Measurements from ENCODE around the gene HSPA8. TPM values are rescaled to one million over a fixed set of nuclear protein-coding genes. Genes with fewer than 3 reads are reported as not detected.

HSPA8 gene
- polyA plus RNA-seq, 1 of the 3 experiments (the other 2 are of a cell fraction): 2,088 TPM

DNA sequence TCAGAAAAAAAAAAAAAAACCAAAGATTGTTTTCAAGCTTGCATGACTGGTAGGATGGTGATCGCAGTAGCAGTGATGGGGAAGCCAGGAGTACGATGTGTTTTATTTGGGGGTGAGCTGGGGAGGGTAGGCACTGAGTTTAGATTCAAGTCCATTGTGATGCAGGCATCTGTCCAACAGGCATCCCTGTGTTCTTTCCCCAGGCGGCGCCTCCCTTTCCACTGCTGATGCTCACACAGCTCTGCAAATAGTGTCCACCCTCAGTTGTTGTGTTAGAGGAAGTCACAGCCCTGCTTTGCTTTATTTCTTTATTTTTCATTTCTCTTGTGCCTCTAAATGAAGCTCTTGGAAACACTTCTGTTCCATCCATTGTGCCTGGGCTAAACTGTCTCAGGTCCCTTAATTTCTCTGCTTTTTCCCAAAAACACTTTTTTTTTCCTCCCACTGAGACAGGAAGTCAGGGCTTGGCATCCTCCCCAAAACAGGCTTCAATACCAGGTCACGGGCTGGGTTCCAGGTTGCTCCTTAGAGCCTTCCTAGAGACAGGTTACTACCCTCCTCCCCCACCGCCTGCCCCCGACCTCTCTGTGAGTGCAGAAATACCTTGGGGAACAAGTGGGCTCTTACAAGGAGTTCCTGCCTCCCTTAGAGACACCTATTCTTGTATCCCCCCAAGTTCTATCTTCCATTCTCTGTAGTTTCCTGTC lies 38.6 kb upstream of the HSPA8 start (continued):
- TF ChIP-seq REST (IDR thresholded peaks at IDR 0.05; ENCODE audit: low read depth, low read length) (no peak), MAX (IDR thresholded peaks at IDR 0.05; ENCODE audit: low read depth) (no peak), GABPA (IDR thresholded peaks at IDR 0.05; ENCODE audit: low read depth) (no peak), YY1 (IDR thresholded peaks at IDR 0.05; ENCODE audit: low read depth) (no peak), TCF12 (IDR thresholded peaks at IDR 0.05) (no peak), RFX5 (IDR thresholded peaks at IDR 0.05; ENCODE audit: low read length) (no peak), TAF1 (IDR thresholded peaks at IDR 0.05; ENCODE audit: borderline replicate concordance, low read depth, low read length) (no peak), FOSL2 (IDR thresholded peaks at IDR 0.05; ENCODE audit: borderline replicate concordance, low read depth) (no peak), POLR2AphosphoS5 (IDR thresholded peaks at IDR 0.05; ENCODE audit: low read depth, low read length) (no peak), MXI1 (IDR thresholded peaks at IDR 0.05; ENCODE audit: low read depth, low read length) (no peak)
- TF ChIP-seq, protein P1, sequence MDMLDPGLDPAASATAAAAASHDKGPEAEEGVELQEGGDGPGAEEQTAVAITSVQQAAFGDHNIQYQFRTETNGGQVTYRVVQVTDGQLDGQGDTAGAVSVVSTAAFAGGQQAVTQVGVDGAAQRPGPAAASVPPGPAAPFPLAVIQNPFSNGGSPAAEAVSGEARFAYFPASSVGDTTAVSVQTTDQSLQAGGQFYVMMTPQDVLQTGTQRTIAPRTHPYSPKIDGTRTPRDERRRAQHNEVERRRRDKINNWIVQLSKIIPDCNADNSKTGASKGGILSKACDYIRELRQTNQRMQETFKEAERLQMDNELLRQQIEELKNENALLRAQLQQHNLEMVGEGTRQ (IDR thresholded peaks at IDR 0.05; ENCODE audit: borderline replicate concordance, low read depth, low read length): no peak

GRCh38 chr11:123098990-123099389 lies 37.1 kb upstream of the HSPA8 start:
- Histone ChIP-seq H2AFZ (ENCODE audit: low read depth) (no peak overlapping the region), H3K36me3 (replicated peaks in 1 of 2; ENCODE audit: control insufficient read depth in 1 of 2, insufficient read depth in 2 of 2, low read length in 1 of 2) (peaks cover 2 to 28% of the 10 kb centered on the region in 2 experiments), H4K20me1 (ENCODE audit: insufficient read depth) (no peaks in the 10 kb centered on the region; the same call in 1 of the 2 replicates), H3K9ac (no peak overlapping the region), H3K4me3 (ENCODE audit: low read depth in 2 of 2, low read length in 1 of 2) (no peak overlapping the region), H3K9me2 (no peaks in the 10 kb centered on the region), H3F3A (replicated peaks; ENCODE audit: insufficient read depth) (peaks cover 18% of the 10 kb centered on the region), H3K9me3 (no peaks in the 10 kb centered on the region), H3K27me3 (ENCODE audit: insufficient read depth) (no peaks in the 10 kb centered on the region), H3K79me2 (ENCODE audit: insufficient read depth) (peaks cover 70% of the 10 kb centered on the region), H3K4me2 (no peak overlapping the region), H3K4me1 (ENCODE audit: control insufficient read depth in 1 of 2, insufficient read depth in 2 of 2, low read depth in 1 of 2, low read length in 1 of 2) (peaks cover 8 to 16% of the 10 kb centered on the region in 2 experiments; a peak in 2 of 4 replicates), H3K27ac (ENCODE audit: low read depth in 2 of 2, low read length in 1 of 2) (no peak overlapping the region)
- DNase-seq: no peak
- ChIA-PET CTCF (interaction anchor here (1.0 to 20.4 kb wide), 5 partner anchors 13 to 376 kb away, joined by 3 to 437 read pairs (median 11); no protein-coding TSS in a partner anchor), POLR2A (no interaction called here)
- TF ChIP-seq NFIC (IDR thresholded peaks at IDR 0.05; ENCODE audit: borderline replicate concordance): no peak
- TF ChIP-seq TAF1 (IDR thresholded peaks at IDR 0.05; ENCODE audit: borderline replicate concordance, low read depth, low read length): no peak
- no peak for TF ChIP-seq POLR2AphosphoS5 (IDR thresholded peaks at IDR 0.05; ENCODE audit: low read depth, low read length)
- no peak for TF ChIP-seq FOSL2 (IDR thresholded peaks at IDR 0.05; ENCODE audit: borderline replicate concordance, low read depth)
- no peak for TF ChIP-seq MEF2A (IDR thresholded peaks at IDR 0.05; ENCODE audit: borderline replicate concordance, low read depth)
- 100% methylated on average over 3 of the region's 3 CpGs for WGBS (ENCODE audit: low lambda C conversion rate)
